Measurements from ENCODE around the gene RUFY3.

Gene RUFY3, protein sequence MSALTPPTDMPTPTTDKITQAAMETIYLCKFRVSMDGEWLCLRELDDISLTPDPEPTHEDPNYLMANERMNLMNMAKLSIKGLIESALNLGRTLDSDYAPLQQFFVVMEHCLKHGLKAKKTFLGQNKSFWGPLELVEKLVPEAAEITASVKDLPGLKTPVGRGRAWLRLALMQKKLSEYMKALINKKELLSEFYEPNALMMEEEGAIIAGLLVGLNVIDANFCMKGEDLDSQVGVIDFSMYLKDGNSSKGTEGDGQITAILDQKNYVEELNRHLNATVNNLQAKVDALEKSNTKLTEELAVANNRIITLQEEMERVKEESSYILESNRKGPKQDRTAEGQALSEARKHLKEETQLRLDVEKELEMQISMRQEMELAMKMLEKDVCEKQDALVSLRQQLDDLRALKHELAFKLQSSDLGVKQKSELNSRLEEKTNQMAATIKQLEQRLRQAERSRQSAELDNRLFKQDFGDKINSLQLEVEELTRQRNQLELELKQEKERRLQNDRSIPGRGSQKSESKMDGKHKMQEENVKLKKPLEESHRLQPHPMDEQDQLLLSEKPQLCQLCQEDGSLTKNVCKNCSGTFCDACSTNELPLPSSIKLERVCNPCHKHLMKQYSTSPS

GRCh38 chr4:70721747-70722146 is at the start of gene RUFY3:
TSS of gene RUFY3 (plus strand) at chr4:70721964. CDS start at chr4:70722574, 610 bp downstream.
- no peak within 1 kb of the TSS for H3K27ac ChIP-seq

DNA sequence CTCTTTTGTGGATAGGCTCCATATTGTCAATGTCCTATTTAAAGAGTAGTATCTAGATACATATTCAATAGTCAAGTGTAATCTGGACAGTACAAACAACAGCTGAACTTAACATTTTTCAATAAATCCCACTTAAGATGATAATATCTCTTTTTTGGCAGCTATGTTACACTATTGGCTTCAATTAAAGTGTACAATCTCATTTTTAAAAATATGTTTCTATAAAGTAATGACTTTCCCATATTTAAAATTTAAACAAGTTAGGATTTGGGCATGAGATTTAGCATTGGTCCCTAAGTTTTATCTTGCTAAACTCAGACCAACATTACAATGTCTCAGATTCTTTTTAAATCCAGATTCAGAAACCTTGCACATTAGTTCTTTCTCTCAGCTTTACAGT is 47.6 kb upstream of the RUFY3 start:
- Histone ChIP-seq H3K4me3 (ENCODE audit: low read depth in 1 of 2, low read length in 1 of 2) (no peak overlapping the region), H3K27me3 (no peaks in the 10 kb centered on the region), H3K4me1 (ENCODE audit: control insufficient read depth in 1 of 2, insufficient read depth in 1 of 2, low read depth in 1 of 2, low read length in 1 of 2) (no peaks in the 10 kb centered on the region), H3K9me3 (no peaks in the 10 kb centered on the region), H3K27ac (no peak overlapping the region), H3K36me3 (no peaks in the 10 kb centered on the region)
- TF ChIP-seq, protein P1, sequence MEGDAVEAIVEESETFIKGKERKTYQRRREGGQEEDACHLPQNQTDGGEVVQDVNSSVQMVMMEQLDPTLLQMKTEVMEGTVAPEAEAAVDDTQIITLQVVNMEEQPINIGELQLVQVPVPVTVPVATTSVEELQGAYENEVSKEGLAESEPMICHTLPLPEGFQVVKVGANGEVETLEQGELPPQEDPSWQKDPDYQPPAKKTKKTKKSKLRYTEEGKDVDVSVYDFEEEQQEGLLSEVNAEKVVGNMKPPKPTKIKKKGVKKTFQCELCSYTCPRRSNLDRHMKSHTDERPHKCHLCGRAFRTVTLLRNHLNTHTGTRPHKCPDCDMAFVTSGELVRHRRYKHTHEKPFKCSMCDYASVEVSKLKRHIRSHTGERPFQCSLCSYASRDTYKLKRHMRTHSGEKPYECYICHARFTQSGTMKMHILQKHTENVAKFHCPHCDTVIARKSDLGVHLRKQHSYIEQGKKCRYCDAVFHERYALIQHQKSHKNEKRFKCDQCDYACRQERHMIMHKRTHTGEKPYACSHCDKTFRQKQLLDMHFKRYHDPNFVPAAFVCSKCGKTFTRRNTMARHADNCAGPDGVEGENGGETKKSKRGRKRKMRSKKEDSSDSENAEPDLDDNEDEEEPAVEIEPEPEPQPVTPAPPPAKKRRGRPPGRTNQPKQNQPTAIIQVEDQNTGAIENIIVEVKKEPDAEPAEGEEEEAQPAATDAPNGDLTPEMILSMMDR (IDR thresholded peaks at IDR 0.05), result no peak

More at GRCh38 chr4:70721747-70722146, at the start of gene RUFY3:
- H3K9me3 ChIP-seq, result no peaks in the 10 kb centered on the region
- no peaks in the 10 kb centered on the region for H3K4me1 ChIP-seq (ENCODE audit: control insufficient read depth in 1 of 2, insufficient read depth in 1 of 2, low read depth in 1 of 2, low read length in 1 of 2)
- H3K4me3 ChIP-seq (ENCODE audit: low read depth in 1 of 2, low read length in 1 of 2), result no peak within 1 kb of the TSS
- TF ChIP-seq, protein P1 (IDR thresholded peaks at IDR 0.05), result no peak
- no peaks in the 10 kb centered on the region for H3K27me3 ChIP-seq
- H3K36me3 ChIP-seq, result no peaks in the 10 kb centered on the region

DNA sequence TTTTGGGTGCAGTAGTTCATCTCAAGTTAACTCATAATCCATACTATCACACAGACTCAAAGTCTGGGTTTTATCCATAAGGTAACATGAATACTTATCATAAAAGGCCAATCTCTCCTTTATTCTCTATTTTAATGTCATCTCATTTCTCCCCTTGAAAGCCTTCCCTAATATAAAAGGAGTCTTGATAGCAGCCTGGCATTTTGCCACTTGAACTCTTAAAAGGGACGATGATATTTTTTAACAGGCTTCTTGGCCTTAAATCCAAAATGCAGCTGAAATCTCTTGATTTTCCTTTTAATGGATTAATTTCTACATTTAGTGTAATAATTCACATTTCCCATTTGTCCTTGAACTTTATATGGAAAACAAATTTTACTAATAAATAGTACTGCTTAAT is 47.0 kb upstream of the RUFY3 start:
- Histone ChIP-seq H3K27ac (no peak overlapping the region), H3K4me1 (ENCODE audit: control insufficient read depth in 1 of 2, insufficient read depth in 1 of 2, low read depth in 1 of 2, low read length in 1 of 2) (no peaks in the 10 kb centered on the region), H3K4me3 (ENCODE audit: low read depth in 1 of 2, low read length in 1 of 2) (no peak overlapping the region), H3K27me3 (no peaks in the 10 kb centered on the region), H3K9me3 (no peaks in the 10 kb centered on the region), H3K36me3 (no peaks in the 10 kb centered on the region)
- TF ChIP-seq, protein P1 (IDR thresholded peaks at IDR 0.05), result no peak

DNA sequence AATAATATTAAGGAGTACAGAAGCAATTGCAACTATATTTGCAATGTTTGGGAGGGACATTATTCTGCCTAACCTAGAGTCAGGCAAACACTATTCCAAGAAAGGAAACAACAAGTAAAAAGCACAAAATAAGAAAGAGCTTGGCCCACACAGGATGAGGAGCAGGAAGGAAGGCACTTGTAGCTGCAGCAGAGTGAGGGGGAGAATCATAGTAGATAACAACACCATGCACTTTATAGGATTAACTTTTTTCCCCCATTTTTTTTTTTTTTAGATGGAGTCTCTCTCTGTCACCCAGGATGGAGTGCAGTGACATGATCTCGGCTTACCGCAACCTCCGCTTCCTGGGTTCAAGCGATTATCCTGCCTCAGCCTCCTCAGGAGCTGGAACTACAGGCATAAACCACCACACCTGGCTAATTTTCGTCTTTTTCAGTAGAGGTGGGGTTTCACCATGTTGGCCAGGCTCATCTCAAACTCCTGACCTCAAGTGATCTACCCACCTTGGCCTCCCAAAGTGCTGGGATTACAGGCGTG is 45.1 kb upstream of the RUFY3 start:
- no peaks in the 10 kb centered on the region for H3K9me3 ChIP-seq
- no peaks in the 10 kb centered on the region for H3K36me3 ChIP-seq
- no peak overlapping the region for H3K27ac ChIP-seq
- TF ChIP-seq, protein P1 (IDR thresholded peaks at IDR 0.05), result no peak
- no peaks in the 10 kb centered on the region for H3K4me1 ChIP-seq (ENCODE audit: control insufficient read depth in 1 of 2, insufficient read depth in 1 of 2, low read depth in 1 of 2, low read length in 1 of 2)
- H3K27me3 ChIP-seq, result no peaks in the 10 kb centered on the region
- no peak overlapping the region for H3K4me3 ChIP-seq (ENCODE audit: low read depth in 1 of 2, low read length in 1 of 2)

DNA sequence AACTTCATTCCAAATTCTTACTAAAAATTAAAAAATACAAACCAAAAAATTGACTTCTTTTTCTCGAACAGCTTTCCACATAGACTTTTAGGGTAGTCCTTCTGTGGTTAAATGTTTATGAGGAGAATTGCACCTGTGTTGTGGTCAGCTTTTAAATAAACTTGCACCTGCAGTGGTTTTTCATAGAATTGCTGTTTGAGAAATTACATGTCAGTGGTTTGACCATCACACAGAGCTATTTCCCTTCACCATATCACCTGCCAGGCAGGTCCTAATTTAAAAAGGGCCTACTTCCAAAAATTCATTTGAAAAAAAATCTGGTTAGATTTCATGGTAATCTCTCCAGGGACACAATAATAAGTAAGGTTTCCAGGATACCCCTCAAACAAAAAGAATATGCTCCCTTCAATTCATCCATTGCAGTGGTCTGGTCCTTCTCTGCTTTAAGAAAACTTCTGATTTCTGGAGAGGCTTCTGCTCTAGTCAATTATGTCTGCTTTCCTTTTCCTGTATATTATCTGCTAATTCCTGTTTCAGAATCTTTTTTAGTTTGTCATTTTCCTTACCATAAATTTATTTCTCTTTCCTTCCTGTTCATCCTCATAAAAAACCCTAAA is 43.3 kb upstream of the RUFY3 start:
- TF ChIP-seq, protein P1 (IDR thresholded peaks at IDR 0.05), result no peak

More for the DNA sequence above, 43.3 kb upstream of the RUFY3 start:
- no peaks in the 10 kb centered on the region for H3K9me3 ChIP-seq
- H3K36me3 ChIP-seq, result no peaks in the 10 kb centered on the region
- H3K27me3 ChIP-seq, result no peaks in the 10 kb centered on the region
- no peak overlapping the region for H3K27ac ChIP-seq
- no peak overlapping the region for H3K4me3 ChIP-seq (ENCODE audit: low read depth in 1 of 2, low read length in 1 of 2)
- no peaks in the 10 kb centered on the region for H3K4me1 ChIP-seq (ENCODE audit: control insufficient read depth in 1 of 2, insufficient read depth in 1 of 2, low read depth in 1 of 2, low read length in 1 of 2)
